Epithelial cell of proximal tubule (primary cell): ENCODE measurements around the gene FUT8. TPM values are rescaled to one million over a fixed set of nuclear protein-coding genes. Genes with fewer than 3 reads are reported as not detected.

ENCODE experiments used
- DNase-seq: peaks from one replicate; pipeline ENCODE4 v3.0.0-alpha.2; 2011; ENCODE audit warnings: low read depth
- H3K4me3 ChIP-seq: 2 replicates; pipeline ENCODE4 v1.5.1; 2011; ENCODE audit warnings: low read depth, mild to moderate bottlenecking, low read length
- total RNA-seq: library from RNA; depleted of rRNA; stranded (reverse); fragments of >200 nt; gene quantifications from 2 replicates; pipeline ENCODE4 v1.2.3, GENCODE V29; 2015
- TF ChIP-seq, protein P1 (sequence below): conservative IDR thresholded peaks from 2 replicates; pipeline ENCODE4 v1.5.1; 2012; ENCODE audit warnings: low read depth, mild to moderate bottlenecking, low read length

The FUT8 gene
- total RNA-seq, 1 donor from 2014 or later = 66.4 TPM

DNA sequence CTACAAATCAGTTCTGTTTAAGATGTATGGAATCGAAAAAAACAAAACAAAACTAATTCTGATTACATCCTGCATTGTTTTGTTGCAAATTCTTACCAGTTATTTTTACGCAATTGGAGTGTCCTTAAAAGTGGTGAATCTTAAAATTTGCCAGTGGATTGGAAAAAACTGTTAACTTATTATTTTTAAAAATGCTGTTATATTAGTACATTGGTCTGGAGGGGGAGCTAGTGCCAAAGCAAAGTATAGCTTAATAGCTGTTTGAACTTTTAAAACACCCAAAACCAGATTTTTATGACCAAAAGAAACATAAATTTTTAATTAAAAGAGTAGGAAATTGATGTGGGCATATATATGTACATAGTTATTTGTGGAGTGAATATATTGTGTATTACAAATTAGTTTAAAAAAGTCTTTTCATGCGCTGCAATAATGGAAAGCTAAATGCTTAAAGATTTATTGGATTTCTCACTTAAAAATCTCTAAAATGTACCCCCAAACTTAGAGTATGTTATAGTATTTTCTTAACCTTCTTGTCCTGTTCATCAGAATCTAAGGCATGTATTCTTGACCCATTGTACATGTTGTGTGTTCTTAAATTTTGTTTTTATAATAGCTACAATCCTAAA, 2.5 kb downstream of the FUT8 start:
- no peak for DNase-seq
- TF ChIP-seq, protein P1, sequence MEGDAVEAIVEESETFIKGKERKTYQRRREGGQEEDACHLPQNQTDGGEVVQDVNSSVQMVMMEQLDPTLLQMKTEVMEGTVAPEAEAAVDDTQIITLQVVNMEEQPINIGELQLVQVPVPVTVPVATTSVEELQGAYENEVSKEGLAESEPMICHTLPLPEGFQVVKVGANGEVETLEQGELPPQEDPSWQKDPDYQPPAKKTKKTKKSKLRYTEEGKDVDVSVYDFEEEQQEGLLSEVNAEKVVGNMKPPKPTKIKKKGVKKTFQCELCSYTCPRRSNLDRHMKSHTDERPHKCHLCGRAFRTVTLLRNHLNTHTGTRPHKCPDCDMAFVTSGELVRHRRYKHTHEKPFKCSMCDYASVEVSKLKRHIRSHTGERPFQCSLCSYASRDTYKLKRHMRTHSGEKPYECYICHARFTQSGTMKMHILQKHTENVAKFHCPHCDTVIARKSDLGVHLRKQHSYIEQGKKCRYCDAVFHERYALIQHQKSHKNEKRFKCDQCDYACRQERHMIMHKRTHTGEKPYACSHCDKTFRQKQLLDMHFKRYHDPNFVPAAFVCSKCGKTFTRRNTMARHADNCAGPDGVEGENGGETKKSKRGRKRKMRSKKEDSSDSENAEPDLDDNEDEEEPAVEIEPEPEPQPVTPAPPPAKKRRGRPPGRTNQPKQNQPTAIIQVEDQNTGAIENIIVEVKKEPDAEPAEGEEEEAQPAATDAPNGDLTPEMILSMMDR = peak; percentile 70
- H3K4me3 ChIP-seq = peak overlapping the region; percentile 87

DNA sequence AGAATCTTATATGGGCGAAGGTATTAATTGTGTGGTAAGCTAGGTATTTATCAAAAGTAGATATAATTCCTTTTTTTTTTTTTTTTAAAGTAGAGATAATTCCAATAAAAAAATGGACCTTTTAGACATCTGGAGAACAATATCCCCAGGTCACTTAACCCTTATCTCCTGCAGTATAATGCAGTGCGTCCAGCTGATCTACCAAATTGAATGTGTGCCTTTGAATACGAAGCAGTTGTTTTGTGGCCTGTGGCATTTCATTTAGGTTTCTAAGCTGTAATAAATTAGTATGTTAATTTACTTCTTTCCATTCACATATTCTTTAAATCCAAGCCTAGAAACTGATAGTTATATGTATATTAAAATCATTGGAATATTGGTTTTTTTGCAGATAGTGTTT, 3.1 kb downstream of the FUT8 start:
- TF ChIP-seq, protein P1 = no peak
- no peak overlapping the region for H3K4me3 ChIP-seq
- DNase-seq = no peak

DNA sequence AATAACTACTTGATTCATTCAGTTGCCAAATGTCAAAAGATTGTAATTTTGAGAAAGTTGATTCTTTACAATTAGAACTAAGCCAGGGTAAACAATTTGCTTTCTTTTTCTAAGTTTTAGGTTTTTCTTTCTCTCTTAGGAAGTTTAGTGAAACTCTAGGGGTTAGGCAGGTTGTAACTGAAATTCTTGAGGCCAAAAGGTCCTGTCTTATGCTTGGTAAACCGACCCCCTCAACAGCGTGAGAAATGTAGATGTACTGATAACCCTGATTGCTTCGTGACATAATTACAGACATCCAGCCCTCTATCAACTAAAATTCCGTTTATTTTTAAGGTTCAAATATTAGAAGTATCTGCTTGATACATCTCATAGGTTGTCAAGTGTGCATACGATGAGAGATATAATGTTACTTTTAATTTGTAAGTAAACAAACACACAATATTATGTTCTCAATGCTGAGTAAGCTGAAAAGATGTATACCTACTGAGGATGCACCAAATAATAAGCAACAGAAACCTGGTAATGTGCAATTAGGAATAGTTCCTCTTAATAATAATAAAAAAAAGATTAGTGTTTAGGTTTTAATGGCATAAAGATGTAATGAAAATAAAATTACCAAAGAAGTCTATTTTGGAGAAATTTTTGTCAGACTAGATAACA, 7.2 kb downstream of the FUT8 start:
- TF ChIP-seq, protein P1 = no peak
- no peak overlapping the region for H3K4me3 ChIP-seq

DNA sequence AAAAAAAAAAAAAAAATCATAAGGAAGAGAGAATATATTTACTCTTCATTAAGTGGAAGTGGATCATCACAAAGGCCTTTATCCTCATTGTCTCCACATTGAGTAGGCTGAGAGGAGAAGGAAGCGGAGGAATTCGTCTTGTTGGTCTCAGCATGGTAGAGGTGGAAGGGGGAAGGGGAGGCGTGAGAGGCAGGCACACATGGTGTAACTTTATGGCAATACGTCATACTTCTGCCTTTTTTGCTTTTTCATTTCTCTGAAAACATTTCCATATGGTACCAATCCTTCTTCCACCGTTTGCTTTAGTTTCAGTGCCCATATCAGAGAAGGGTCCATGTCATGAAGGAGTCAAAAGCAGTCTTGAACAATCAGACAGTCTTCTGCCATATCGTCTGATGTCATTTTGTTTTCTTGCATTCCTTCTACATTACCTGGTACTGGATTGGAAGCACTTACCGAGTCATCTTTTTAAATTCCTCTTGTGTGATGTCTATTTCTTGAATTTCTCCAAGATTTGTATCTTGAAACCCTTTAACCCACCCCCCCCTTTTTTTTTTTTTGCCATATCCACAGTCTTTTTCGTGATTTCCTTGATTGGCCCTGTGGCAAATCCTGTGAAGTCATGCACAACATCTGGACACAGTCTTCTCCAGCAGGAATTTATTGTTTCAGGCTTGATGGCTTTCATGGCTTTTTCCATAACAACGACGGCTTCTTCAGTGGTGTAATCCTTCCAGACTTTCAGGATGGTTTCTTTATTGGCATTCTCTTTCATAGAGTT, 8.9 kb downstream of the FUT8 start:
- peak; percentile 87 for DNase-seq
- TF ChIP-seq, protein P1 = no peak
- H3K4me3 ChIP-seq = peak overlapping the region; percentile 18

More for the DNA sequence above, 7.2 kb downstream of the FUT8 start:
- no peak for DNase-seq

- peak overlapping the region; percentile 18 for H3K4me3 ChIP-seq
- TF ChIP-seq, protein P1 = no peak
Observed at GRCh38 chr14:65422088-65422834, 9.7 kb downstream of the FUT8 start.

GRCh38 chr14:65423982-65424381, 11.5 kb downstream of the FUT8 start:
- no peak overlapping the region for H3K4me3 ChIP-seq
- DNase-seq = no peak
- TF ChIP-seq, protein P1 = no peak

More at GRCh38 chr14:65422088-65422834, 9.7 kb downstream of the FUT8 start:
- no peak for DNase-seq
